HUDEP-2 (cell line): Measurements from ENCODE around the gene MMD.
A peak's percentile ranks its signal among the peaks of the same experiment; 100 is the strongest.
"Not testable (repeated sequence)": the region's sequence is repeated elsewhere in the genome, so short reads cannot be mapped to it uniquely, and the experiment has no call there.

Experiments used
- DNase-seq, 76 experiments: peaks; one replicate each; lab custom pipeline; 2025; ENCODE audit not compliant: unreplicated experiment in 76 of 76; lab: John Stamatoyannopoulos, UW

The MMD gene

DNA sequence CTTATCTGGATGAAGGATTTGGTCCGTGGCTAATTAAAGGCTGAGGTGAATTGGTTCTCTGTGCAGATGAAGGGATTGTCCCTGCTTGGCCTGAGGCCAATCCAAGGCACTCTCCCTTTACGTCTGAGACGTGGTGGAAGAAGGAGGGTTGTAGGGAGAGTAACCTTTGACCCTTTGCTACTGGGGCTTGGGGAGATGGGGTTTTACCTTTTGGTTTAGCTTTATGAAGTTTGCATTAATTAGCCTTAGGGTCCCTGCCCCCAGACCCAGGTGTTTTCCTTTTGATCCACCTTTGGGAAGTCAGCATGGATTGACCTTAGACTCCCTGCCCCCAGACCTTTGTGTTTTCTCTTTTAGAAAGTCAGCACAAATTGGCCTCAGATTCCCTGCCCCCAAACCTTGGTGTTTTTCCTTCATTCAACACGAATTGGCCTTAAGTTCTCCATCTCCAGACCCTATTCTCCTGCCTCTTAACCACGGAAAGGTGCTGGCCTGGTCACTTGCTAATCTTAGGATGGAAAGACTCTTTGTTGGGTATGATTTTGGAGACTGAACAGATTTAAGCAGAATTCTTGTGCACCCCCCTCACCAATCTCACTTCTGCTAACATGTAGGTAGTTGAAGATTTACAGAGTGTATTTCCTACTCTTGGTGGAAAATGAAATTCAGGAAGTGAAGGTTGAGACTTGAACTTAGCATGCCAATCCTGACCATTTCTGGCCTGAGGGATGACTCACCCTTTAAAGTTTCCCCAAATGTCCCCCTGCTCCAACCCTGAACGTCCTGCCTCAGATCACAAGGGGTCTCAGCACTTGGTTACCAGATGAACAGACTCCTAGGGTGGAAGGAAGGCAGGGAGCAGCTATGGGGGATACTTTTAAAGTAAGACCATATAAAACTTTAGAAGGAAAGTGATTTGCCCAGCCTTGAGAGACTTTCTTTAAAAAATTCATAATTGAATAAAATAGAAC is 23.1 kb upstream of the MMD start:
- no peak for DNase-seq

DNA sequence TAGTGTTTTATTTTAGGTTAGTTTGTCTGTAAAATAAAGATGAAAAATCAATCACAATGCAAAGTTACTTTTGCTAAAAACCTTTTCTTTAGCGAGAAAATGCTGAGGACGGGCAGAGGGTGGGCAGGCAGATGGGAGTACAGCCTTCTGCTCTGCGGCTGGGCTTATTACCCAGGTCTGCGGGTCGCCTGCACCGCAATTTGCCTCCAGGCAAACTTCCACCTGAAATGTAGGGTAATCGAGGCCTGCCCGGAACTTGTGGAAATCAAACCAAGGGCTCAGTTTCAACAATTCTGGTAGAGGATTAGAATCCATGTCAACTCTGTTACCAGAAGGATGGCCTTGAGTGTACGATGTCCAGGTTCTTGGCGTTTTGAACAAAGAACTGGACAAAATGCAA is 22.3 kb upstream of the MMD start:
- DNase-seq = no peak

DNA sequence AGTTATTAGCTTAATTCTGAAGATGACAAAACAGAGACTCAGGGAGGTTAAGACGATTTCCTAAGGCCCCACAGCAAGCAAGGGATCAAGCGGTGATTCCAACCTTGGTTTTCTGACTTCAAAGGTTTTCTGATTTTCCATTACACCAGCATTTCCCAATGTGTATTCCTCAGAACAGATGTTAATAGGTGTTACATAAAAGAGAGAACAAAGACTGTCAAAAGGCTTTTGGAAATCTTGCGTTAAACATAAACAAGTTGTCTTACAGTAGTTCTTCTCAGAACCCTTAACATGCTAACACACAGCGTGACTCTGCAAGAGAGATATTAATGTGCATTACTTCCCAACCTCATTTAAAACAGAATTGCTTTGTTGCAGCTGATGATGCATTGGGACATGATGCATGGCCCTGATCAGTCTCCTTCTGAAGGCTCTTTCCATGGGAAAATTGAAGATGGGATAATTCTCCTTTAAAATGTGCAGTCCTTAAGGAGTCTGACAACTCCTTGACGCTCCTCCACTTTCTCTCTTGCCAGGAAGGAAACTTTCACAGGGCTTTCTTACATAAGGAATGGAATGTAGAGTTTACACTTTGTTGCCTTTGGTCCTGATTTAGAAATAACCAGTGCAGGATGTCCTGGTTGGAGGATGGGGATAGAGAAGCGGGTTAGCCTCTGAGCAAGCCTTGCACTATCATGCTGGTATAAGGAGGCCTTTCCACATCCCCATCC is 21.5 kb upstream of the MMD start:
- no peak for DNase-seq

DNA sequence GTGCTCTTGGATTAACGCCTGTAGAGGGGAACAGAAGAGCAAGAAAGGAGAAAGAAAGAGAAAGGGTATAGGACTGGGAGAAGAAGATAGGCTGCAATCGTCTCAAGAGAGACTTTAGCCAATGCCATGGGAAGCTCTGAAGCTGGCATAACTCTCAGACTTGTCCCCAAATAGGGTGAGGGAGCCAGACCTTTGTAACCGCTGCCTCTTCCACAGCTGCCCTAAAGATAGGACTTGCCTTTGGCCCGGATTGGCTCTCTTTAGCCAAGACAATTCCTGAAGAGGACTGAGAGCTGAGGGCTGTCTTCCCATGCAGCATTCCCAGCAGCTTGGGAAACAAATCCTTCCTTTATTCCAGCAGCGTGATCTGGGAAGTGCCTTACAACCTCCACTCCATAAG is 20.8 kb upstream of the MMD start:
- DNase-seq = no peak

DNA sequence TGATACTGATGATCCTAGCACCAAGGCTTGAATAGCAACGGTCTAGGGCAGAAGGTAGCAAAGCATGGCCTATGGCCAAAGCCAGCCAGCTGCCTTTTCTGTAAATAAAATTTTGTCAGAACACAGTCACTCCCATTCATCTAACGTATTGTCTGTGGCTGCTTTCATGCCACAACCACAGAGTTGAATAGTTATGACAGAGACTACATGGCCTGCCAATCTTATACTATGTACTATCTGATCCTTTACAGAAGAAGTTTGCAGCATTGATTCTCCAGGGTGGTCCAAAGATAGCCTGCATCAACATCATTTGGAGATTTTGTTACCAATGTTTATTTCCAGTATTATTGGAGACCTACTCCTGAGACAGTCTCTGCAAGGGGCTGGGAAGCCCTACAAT is 19.9 kb upstream of the MMD start:
- DNase-seq = no peak

DNA sequence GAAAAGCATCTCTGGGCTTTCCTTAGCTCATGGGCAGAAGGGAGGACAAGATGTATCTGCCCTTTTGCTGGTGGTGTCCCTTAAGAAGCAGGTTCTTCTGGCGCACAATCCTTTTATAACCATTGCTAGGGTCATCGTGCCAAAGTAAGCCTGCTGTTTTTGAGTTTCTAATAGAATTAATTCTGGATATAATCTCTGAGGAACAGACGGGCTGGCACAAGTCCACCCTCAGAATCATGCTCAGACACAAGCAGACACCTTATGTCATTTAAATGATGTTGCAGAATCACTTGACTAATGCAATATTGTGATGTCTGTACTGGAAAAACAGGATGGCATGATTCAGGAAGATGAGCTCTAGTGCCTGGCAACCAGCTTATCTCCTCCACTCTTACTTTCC is 18.8 kb upstream of the MMD start:
- peak in 25 of 76 experiments; percentile 2 to 70 (median 39) for DNase-seq

DNA sequence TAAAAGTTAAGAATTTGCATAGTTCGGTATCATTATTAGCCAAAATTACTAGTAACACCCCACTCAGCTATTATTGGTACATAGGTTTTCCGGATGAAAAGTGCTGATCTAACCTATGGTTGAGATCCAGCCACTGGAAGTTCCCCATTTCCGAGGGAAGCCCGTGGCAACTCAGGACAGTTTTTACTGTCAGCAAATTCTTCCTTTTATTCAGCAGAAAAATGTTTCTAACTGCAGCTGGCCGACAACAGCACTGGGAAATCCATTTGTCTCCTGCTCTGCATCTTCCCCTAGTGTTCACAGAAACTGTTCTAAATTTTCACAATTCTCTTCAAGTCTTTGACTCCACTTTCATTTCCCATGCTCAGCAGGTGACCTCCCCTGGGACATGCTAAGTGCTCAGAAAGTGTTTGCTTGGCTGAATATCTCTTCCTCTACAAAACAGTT is 15.5 kb upstream of the MMD start:
- DNase-seq = no peak

DNA sequence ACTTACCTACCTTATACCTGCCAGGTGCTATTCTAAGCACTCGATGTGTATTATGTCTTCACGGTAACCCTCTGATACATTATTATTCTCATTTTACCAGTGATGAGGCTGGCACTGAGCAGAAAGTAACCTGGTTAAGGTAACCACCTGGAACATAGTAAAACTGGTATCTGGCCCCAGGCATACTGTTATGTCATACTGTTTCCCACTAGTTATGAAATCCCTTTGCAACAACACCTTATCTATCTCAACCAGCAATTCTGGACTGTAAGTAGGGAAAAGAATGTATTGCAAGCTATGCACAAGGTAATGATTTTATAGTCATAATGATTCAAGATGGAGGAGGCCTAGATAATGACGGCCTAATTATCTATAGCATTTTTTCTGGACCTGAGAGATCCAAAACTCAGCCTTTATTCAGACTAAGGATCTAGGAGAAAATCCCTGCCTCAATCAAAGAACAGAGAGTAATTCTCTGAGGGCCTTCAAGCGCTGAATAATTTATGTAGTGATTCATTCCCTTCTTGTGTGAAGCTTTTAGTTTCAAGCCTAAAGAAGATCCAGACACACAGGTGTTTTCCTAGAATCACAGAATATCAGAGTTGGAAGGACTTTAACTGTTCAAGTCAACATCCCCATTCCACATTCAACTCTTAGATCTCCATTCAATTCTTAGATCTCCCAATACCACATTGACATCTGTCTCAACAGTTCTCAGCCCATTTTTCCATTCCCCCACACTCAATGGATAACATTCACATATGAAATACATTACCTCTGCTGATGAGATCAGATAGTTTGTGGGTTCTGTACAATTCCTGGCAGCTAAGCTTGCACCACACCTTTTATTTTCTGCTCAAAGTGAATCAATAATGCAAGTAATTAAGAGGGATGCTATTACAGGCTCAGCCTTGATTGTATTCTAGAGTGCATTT is 14.9 kb upstream of the MMD start:
- DNase-seq = no peak

DNA sequence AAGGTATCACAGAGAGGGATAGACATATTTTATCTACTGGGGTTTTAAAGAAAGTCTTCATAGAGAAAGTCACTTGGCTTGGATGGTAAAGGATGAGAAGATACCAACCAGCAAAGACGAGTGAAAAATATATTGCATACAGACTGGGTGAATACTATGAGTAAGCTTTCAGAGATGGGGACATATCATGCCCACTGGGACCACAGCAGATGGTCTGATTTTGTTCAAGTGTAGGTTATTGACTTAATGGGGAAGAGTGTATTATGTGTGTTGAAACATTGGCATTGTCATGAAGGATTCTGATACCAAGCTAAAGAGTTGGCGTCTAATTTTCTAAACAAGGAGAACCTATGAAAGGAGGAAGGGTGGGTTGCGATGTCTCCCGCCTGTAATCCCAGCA is 13.8 kb upstream of the MMD start:
- no peak for DNase-seq

DNA sequence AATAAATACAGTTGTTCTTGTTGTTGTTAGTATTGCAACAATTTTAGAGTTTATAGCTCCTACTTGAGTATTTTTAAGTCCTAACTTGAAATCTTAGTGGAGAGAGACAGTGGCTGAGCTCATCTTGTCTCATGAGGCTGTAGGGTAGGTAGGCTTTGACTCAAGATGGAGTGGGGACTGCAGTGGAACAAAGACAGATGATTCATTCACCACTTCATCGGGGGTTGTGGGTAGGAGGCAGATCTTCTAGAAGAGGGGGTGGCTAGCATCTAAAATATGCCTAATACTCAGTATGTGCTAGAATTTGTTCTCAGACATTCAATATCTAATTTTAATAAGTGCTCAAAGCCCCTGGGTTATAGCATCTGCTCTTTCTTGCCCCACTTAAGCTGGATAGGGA is 13.1 kb upstream of the MMD start:
- DNase-seq = no peak

DNA sequence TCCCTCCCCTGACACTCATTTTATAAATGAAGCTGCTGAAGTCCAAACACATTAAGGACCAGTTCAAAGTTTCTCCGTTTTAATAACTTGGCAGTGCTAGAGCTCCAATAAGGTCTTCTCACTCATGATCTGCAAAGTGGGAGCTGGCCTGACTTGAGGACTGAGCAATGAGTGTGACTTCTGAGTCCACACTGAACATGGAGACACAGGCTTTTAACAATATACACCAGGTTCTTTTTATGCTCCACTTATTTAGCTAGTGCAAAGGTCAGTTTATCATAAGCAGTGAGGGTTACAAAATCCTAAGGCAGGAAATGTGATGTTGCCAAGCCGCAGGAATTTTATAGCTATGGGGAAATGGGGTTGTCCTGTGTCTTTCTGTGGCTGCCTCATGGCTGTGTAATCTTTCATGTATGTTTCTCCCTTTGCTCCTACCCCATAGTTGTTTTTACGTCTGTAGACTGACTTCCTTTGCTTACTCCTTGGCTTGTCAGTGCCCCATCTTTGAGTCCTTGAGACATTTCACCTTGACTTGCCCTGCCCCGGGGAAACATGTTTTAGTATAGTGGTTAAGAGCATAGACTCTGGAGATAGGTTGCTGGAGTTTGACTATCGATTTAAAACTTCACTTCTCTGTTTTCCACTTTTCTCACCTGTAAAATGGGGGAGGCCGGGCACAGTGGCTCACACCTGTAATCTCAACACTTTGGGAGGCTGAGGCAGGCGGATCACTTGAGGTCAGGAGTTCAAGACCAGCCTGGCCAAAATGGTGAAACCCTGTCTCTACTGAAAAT is 12.2 kb upstream of the MMD start:
- no peak for DNase-seq

DNA sequence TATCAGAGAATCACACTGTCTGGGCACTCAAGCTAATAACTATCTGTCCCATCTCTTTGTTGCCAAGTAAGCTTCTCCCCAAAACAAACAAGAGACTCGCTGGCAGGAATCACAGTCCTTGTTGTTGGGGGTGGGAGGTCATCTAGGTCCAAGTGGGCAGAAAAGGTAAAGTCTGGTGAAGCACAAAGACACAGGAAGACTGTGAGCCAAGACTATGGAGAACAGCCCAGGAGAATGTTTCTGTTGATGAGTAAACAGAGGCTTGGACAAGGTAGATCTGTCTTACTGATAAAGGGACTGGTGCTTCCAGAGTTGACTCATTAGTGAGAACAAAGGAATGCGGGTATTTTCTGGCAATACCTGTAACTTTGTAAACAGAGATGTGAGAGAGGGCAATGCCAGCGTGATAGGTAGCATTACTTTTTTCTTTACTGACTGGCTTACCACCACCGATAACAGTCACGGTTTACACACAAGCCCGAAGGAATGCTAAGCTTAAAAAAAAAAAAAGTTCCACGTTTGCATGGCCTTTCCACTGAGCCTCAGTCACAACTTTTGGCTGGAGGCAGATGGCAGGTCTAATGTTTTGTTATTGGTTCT is 11.5 kb upstream of the MMD start:
- no peak for DNase-seq

DNA sequence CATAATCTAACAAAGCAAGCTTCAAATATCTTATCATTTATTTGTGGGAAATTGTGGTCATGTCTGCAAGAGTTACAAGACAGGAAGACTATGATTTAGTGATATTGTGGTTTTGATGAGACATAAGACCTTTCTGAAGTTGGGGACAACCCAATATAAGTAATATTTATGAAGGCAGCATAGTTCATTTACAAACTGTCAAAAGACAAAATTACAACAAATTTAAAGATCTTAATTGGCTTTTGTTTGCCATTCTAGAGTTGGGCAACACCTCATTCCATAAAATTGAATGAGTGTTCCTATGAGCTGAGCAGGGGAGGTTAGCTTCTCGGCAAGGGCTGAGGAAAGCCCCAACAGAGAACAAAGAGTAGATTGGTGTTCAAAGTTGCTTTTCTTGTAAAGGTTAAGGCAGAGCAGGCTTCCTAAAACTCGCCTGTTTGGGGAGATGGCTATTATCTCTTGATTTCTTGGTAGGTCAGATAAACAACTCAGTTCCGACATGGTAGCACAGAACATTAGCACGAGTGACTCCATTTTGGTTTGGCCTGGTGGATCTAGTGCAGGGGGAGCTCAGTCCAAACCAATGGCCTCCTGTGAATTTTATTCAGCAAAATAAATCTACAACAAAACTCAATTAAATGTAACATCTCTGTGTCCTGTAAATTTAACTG is 10.9 kb upstream of the MMD start:
- DNase-seq = no peak

DNA sequence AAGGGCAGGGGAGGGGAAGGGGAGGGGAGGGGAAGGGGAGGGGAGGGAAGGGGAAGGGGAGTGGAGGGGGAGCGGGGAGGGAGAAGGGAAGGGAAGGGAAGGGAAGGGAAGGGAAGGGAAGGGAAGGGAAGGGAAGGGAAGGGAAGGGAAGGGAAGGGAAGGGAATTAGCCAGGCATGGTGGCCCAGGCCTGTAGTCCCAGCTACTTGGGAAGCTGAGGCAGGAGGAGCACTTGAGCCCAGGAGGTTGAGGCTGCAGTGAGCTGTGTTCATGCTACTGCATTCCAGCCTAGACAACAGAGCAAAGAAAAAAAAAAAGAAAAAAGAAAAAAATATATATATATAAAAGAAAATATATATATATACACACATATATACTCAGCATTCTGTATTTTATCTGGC is 10.3 kb upstream of the MMD start:
- not testable (repeated sequence) for DNase-seq

DNA sequence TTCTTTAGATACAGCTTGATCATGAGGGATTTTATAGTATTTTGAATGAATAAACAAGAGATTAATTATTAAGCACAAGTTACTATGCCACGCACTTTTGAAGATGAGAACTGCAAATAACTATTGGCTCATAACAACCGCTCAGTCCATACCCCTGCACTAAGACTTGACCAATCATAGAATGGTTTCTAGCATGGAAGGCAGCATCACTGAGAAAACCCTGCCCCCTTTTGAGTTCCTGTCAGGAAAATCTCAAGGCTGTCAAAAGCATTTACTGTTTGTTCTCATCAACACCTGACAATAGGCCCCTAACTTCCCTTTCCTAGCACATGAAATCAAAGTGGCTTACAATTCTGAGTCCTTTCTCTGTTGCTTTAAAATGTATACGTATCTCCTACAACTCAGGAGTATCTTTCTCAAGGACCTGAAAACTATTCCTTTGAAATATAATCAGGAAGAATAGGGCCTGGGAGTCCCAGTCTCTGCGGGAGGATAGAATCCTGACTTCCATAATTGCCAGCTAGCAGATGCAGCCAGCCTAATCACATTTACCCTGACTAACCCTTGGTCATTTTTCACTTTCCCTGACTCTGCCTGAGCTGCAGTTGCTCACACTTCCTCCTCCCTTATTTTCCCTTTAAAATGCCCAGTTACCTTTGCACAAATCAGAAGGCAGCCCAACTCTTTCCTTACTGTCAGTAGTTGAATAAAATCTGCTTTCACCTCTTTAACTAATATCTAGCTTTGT is 9.1 kb upstream of the MMD start:
- no peak for DNase-seq

DNA sequence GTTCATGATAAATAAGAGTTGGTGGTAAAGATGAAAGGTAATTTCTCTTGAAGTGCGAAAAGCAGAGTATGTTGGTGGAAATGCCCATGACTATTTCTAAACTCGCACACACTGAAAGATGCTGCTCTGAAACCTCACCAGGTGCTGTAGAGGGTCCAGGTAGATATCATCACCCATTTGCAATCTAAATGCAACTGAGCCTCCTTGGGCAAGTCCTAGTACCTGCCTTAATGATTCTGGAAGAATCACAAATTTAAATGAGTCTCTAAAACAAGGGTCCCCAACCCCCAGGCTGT is 5.9 kb upstream of the MMD start:
- DNase-seq = no peak

DNA sequence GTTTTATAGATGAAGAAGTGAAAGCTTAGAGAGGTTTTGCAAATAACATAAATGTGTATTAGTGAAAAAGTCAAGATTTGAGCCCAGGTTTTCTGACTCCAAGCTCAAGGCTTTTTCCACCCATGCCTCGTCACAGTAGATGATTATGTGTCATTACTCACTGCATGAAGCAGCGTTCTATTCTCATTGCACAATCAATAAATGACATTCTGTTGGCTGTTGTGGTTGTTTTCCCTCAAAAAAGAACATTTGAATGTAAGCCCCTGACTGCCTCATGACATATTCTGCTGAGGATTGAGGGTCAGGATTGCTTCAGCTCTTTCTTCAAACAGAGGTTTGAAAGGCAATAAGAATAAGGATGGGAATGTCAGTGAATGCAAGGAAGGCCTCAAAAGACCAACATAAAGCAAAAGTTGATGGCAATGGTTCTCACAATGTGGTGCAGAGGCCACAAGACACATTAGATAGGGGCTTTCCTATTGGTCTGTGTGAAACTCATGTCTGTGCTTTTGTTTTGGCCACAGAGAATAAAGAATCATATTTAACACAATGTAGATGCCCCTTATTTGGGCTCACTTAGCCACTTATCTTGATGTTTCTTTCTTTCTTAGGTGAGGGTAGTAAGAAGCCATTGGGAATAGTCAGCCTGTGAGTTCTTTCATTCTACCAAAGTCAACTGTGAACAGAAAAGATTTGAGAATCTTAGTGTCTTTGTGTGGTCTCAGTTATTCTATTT is 5.4 kb upstream of the MMD start:
- no peak for DNase-seq
